DOHH2 (cell line): ENCODE data around the gene ABCB8.

Experiments used
- EZH2phosphoT487 ChIP-seq: fragments of 200-600 bp; sonication (generic); IDR thresholded peaks from 2 replicates; pipeline ENCODE4 v1.6.1; 2017; ENCODE audit warnings: borderline replicate concordance, mild to moderate bottlenecking, antibody characterized with exemption, low read length, moderate library complexity, mixed read lengths
- TF ChIP-seq, protein P1 (sequence below): fragments of 200-600 bp; sonication (generic); IDR thresholded peaks from one replicate; pipeline ENCODE4 v1.5.1; 2014; ENCODE audit warnings: antibody characterized with exemption, mild to moderate bottlenecking, low read depth, low read length; ENCODE audit not compliant: poor library complexity, severe bottlenecking

DNA sequence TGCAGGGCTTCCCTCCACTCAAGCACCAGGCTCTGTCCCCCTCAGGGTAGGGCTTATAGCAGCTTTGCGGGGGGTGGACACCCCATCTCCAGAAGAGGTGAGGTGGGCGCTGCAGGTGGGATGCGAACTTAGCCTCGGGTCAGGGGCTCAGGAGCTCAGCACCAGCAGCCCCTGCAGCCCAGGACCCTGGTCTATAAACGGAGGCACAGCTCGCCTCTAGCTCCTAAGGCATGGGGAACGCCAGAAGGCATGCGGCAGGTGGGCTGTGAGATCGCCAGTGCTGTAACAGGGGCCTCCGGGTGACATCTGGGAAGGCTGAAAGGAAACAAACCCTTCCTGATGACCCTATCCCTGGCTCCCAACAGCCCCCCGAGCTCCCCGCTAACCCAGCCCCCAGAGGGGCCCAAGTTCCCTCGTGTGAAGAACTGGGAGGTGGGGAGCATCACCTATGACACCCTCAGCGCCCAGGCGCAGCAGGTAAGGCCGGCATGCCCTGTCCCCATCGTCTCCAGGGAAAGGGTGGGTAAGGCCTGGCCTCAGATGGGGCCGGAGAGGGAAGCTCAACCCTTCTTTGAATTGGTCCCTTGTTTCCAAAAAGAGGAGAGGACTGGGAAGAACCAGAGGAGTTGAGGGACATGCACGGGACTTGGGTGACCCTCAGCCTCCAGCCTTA lies 33.3 kb upstream of the ABCB8 start:
- TF ChIP-seq, protein P1, sequence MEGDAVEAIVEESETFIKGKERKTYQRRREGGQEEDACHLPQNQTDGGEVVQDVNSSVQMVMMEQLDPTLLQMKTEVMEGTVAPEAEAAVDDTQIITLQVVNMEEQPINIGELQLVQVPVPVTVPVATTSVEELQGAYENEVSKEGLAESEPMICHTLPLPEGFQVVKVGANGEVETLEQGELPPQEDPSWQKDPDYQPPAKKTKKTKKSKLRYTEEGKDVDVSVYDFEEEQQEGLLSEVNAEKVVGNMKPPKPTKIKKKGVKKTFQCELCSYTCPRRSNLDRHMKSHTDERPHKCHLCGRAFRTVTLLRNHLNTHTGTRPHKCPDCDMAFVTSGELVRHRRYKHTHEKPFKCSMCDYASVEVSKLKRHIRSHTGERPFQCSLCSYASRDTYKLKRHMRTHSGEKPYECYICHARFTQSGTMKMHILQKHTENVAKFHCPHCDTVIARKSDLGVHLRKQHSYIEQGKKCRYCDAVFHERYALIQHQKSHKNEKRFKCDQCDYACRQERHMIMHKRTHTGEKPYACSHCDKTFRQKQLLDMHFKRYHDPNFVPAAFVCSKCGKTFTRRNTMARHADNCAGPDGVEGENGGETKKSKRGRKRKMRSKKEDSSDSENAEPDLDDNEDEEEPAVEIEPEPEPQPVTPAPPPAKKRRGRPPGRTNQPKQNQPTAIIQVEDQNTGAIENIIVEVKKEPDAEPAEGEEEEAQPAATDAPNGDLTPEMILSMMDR: no peak
- TF ChIP-seq EZH2phosphoT487: no peak
